Panc1 (cell line): ENCODE data around the gene HSPBP1. TPM values are rescaled to one million over a fixed set of nuclear protein-coding genes. Genes with fewer than 3 reads are reported as not detected.

ENCODE experiments used
- ATAC-seq: fragments of 200-7000 bp; cut with Tn5 transposase; 2 replicates; pipeline ENCODE4 v1.9.1; 2020; ENCODE audit warnings: mild to moderate bottlenecking, moderate library complexity
- BruUV-seq: library from RNA; stranded (reverse); fragments of 400-500 nt; replicated peaks from 2 replicates; lab custom pipeline; 2021; lab: Mats Ljungman, UMichigan
- CTCF ChIA-PET: fragments of 300-600 bp; sonication (Branson Sonifier 250); formaldehyde crosslinking; loops from one replicate; lab custom pipeline; 2022; ENCODE audit warnings: antibody characterized with exemption; lab: Charles Lee
- POLR2A ChIA-PET: fragments of 300-600 bp; sonication (Branson Sonifier 250); formaldehyde crosslinking; loops from one replicate; lab custom pipeline; 2022; ENCODE audit warnings: antibody characterized with exemption; lab: Charles Lee
- DNase-seq: peaks from one replicate; pipeline ENCODE4 v3.0.0-alpha.2; 2010; ENCODE audit warnings: low read depth, low spot score
- H3K27ac ChIP-seq: 2 replicates; pipeline ENCODE4 v1.5.1; 2011; ENCODE audit warnings: mild to moderate bottlenecking, low read length, inconsistent platforms
- H3K27me3 ChIP-seq: fragments of 200-500 bp; sonication (Bioruptor generic); 2 replicates; pipeline ENCODE4 v1.6.0; 2014; ENCODE audit warnings: low read length, inconsistent platforms; ENCODE audit not compliant: control insufficient read depth, insufficient read depth
- H3K36me3 ChIP-seq: fragments of 200-500 bp; sonication (Bioruptor generic); 2 replicates; pipeline ENCODE4 v1.5.1; 2014; ENCODE audit warnings: inconsistent platforms, mild to moderate bottlenecking, low read length, moderate library complexity; ENCODE audit not compliant: control insufficient read depth, insufficient read depth
- H3K4me1 ChIP-seq: 2 replicates; pipeline ENCODE4 v1.5.1; 2011; ENCODE audit warnings: inconsistent platforms, mild to moderate bottlenecking, low read length, moderate library complexity; ENCODE audit not compliant: control insufficient read depth, insufficient read depth
- H3K4me3 ChIP-seq, 2 experiments: 2 replicates each; pipeline ENCODE4 v1.5.1; 2011 to 2012; ENCODE audit warnings: low read depth in 2 of 2, low read length in 2 of 2, mild to moderate bottlenecking in 2 of 2, inconsistent platforms in 1 of 2, moderate library complexity in 1 of 2
- H3K9me3 ChIP-seq: fragments of 200-500 bp; sonication (Bioruptor generic); 2 replicates; pipeline ENCODE4 v1.5.1; 2014; ENCODE audit warnings: low read depth, mild to moderate bottlenecking, inconsistent platforms, low read length, moderate library complexity; ENCODE audit not compliant: control insufficient read depth, insufficient read depth
- CTCF ChIP-seq: fragments of 450-650 bp; IDR thresholded peaks from 2 replicates; pipeline ENCODE4 v1.5.1; 2017; ENCODE audit warnings: mild to moderate bottlenecking
- POLR2AphosphoS5 ChIP-seq: IDR thresholded peaks from 2 replicates; pipeline ENCODE4 v1.6.1; 2012; ENCODE audit warnings: mild to moderate bottlenecking, low read depth, low read length, moderate library complexity
- REST ChIP-seq, 2 experiments: IDR thresholded peaks; 2 replicates each; pipeline ENCODE4 v1.6.1; 2011 to 2012; ENCODE audit warnings: low read depth in 2 of 2, control low read depth in 1 of 2, low read length in 1 of 2, mild to moderate bottlenecking in 1 of 2, moderate library complexity in 1 of 2; ENCODE audit not compliant: insufficient read depth in 1 of 2
- SIN3A ChIP-seq: IDR thresholded peaks from 2 replicates; pipeline ENCODE4 v1.6.1; 2012; ENCODE audit warnings: low read depth, mild to moderate bottlenecking, low read length, moderate library complexity, borderline replicate concordance; ENCODE audit not compliant: insufficient read depth
- TCF7L2 ChIP-seq: IDR thresholded peaks from 2 replicates; pipeline ENCODE4 v1.6.1; 2011; ENCODE audit warnings: mild to moderate bottlenecking, low read depth, low read length, inconsistent platforms
- in situ Hi-C: cut with HindIII; loops from 2 replicates; pipeline ENCODE4 v1.10.0; 2016; ENCODE audit warnings: low sequenced_read_pairs, low pct_unique_long_range_greater_than_20kb
- intact Hi-C: fragments of 100-400 bp; cut with micrococcal nuclease; formaldehyde crosslinking; loops from one replicate; pipeline ENCODE4 v1.10.0; 2022; ENCODE audit not compliant: unreplicated experiment
- total RNA-seq: library from RNA; stranded (reverse); gene quantifications from one replicate; pipeline ENCODE4 v1.2.1, GENCODE V29; 2021; ENCODE audit not compliant: unreplicated experiment

Gene HSPBP1
- total RNA-seq, 1 experiment from 2014 or later = 84.2 TPM

GRCh38 chr19:55311797-55312196, 31.9 kb upstream of the HSPBP1 start:
- no peaks in the 10 kb centered on the region for H3K4me1 ChIP-seq
- intact Hi-C loops = no loop called here
- ChIA-PET POLR2A (no interaction called here), CTCF (interaction anchor here (1.5 kb wide), 1 partner anchor 10 kb away, joined by 3 read pairs; no protein-coding TSS in a partner anchor)
- DNase-seq = no peak
- BruUV-seq = no TSS peak
- H3K36me3 ChIP-seq = no peaks in the 10 kb centered on the region
- TF ChIP-seq CTCF (no peak), SIN3A (no peak), POLR2AphosphoS5 (no peak), REST (IDR thresholded peaks at IDR 0.05; ENCODE audit: insufficient read depth in 1 of 2, low read depth in 2 of 2, low read length in 1 of 2) (no peak), TCF7L2 (no peak)
- ATAC-seq = no peak
- no peak overlapping the region for H3K4me3 ChIP-seq
- no peaks in the 10 kb centered on the region for H3K27me3 ChIP-seq
- no peaks in the 10 kb centered on the region for H3K9me3 ChIP-seq
- H3K27ac ChIP-seq = no peak overlapping the region
- in situ Hi-C loops = no loop called here

GRCh38 chr19:55311397-55311796, 31.5 kb upstream of the HSPBP1 start:
- TF ChIP-seq SIN3A (no peak), CTCF (no peak), TCF7L2 (no peak), REST (IDR thresholded peaks at IDR 0.05; ENCODE audit: insufficient read depth in 1 of 2, low read depth in 2 of 2, low read length in 1 of 2) (no peak), POLR2AphosphoS5 (no peak)
- CTCF ChIA-PET = no interaction called here
- H3K9me3 ChIP-seq = no peaks in the 10 kb centered on the region
- POLR2A ChIA-PET = no interaction called here
- DNase-seq = no peak
- no peak overlapping the region for H3K4me3 ChIP-seq
- intact Hi-C loops (no loop called here), in situ Hi-C loops (no loop called here)
- ATAC-seq = no peak
- H3K36me3 ChIP-seq = no peaks in the 10 kb centered on the region
- H3K4me1 ChIP-seq = no peaks in the 10 kb centered on the region
- no peaks in the 10 kb centered on the region for H3K27me3 ChIP-seq
- no TSS peak for BruUV-seq
- H3K27ac ChIP-seq = no peak overlapping the region
